ENCODE measurements around the gene ZGPAT. TPM values are rescaled to one million over a fixed set of nuclear protein-coding genes. Genes with fewer than 3 reads are reported as not detected.

Gene ZGPAT
- total RNA-seq, 2 donors from 2014 or later, result 28.8 to 29.5 TPM

DNA sequence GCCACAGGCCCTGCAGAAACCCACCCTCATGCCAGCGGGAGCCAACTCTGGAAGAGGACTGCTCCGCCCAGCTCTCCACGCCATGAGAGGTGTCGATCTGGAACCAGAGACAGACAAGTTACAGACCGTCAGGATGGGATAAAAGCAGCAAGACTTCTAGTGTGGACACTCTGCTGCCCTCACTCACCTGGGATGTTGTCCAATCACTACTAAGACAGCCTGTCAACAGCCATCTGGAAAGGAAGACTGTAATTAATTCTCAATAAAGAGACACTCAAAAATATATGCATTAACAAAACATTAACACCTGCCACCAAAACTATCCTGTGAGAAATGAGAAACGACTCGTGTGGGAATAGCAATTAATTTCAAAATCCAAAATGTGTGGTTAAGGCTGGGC lies 60.0 kb downstream of the ZGPAT start:
- no peak for TF ChIP-seq CTCF (conservative IDR thresholded peaks at IDR 0.05)
- Mint-ChIP-seq H3K36me3 (ENCODE audit: low read depth) (peaks cover 40% of the 10 kb centered on the region), H3K27me3 (ENCODE audit: insufficient read depth) (no peaks in the 10 kb centered on the region), H3K9me3 (no peaks in the 10 kb centered on the region), H3K4me1 (no peaks in the 10 kb centered on the region), H3K27ac (no peak overlapping the region), H3K4me3 (no peak overlapping the region)
- no peak for DNase-seq
- no peak overlapping the region for H3K9ac ChIP-seq (ENCODE audit: extremely low read depth, low read length, poor library complexity, severe bottlenecking)
- no peaks in the 10 kb centered on the region for H3K27me3 ChIP-seq (ENCODE audit: control insufficient read depth, insufficient read depth, low read length, poor library complexity, severe bottlenecking)
- WGBS, 2 experiments (ENCODE audit: insufficient coverage in 1 of 2, insufficient read length in 1 of 2), result 95 to 100% methylated on average over 1 to 7 of the region's 7 CpGs
- H3K4me3 ChIP-seq (ENCODE audit: low read length), result no peak overlapping the region
- H3K36me3 ChIP-seq (ENCODE audit: control insufficient read depth, insufficient read depth, low read length), result peaks cover 13% of the 10 kb centered on the region
- no peak overlapping the region for H3K27ac ChIP-seq (ENCODE audit: low read depth, low read length)
- H3K4me1 ChIP-seq (ENCODE audit: control insufficient read depth, insufficient read depth, low read length), result no peaks in the 10 kb centered on the region
- H3K9me3 ChIP-seq (ENCODE audit: control insufficient read depth, low read length), result no peaks in the 10 kb centered on the region

DNA sequence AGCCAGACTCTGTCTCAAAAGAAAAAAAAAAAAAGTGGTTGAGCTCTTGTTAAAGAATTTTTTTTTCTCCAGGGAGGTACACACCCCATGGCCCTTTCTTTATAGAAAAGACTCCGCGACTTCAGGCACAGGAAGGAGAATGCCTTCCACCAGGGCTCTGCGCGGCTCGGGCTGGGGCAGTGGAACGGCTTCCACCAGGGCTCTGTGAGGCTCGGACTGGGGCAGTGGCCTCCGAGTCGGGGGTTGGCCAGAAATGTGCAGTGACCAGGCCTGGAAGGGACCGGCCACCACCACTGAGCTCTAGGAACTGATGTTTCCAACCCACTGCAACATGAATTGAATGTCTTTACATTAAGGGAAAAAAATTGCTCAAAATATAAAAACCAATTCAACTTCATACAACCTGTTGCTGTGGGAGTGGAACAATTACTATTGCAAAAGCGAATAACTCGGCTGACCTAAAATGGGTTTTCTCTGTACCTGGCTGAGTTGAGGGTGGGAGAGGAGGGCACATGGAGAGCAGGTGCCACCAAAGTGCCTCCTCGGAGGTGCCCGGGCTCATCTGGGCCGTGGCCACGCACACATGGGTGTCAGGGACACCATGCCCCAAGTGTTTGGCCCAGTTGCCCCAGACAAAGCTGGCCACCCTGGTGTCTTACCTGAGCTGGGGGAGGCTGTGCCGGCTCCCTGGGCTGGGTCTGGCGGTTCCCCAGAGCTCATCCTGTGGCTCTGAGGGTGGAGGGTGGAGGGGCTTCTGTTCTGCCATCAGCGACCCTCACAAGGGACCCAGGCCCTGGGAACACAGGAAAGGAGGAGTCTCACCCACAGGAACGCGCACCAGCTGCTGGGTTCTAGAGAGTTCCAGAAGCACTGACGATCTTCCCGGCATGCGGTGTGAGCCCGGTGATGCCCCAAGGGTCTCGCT lies 61.0 kb downstream of the ZGPAT start:
- Histone ChIP-seq H3K4me3 (ENCODE audit: low read length) (no peak overlapping the region), H3K9ac (ENCODE audit: extremely low read depth, low read length, poor library complexity, severe bottlenecking) (no peak overlapping the region), H3K4me1 (ENCODE audit: control insufficient read depth, insufficient read depth, low read length) (no peaks in the 10 kb centered on the region), H3K36me3 (ENCODE audit: control insufficient read depth, insufficient read depth, low read length) (peaks cover 8% of the 10 kb centered on the region), H3K9me3 (ENCODE audit: control insufficient read depth, low read length) (no peaks in the 10 kb centered on the region), H3K27ac (ENCODE audit: low read depth, low read length) (no peak overlapping the region), H3K27me3 (ENCODE audit: control insufficient read depth, insufficient read depth, low read length, poor library complexity, severe bottlenecking) (no peaks in the 10 kb centered on the region)
- H3K27ac Mint-ChIP-seq, result no peak overlapping the region
- H3K4me1 Mint-ChIP-seq, result no peaks in the 10 kb centered on the region
- no peak overlapping the region for H3K4me3 Mint-ChIP-seq
- no peaks in the 10 kb centered on the region for H3K27me3 Mint-ChIP-seq (ENCODE audit: insufficient read depth)
- no peak for DNase-seq
- TF ChIP-seq CTCF (conservative IDR thresholded peaks at IDR 0.05), result no peak
- H3K36me3 Mint-ChIP-seq (ENCODE audit: low read depth), result peaks cover 31% of the 10 kb centered on the region
- no peaks in the 10 kb centered on the region for H3K9me3 Mint-ChIP-seq
- 96% methylated on average over 10 to 26 of the region's 26 CpGs for WGBS, 2 experiments (ENCODE audit: insufficient coverage in 1 of 2, insufficient read length in 1 of 2)

- Histone ChIP-seq H3K4me3 (ENCODE audit: low read length) (no peak overlapping the region), H3K9ac (ENCODE audit: extremely low read depth, low read length, poor library complexity, severe bottlenecking) (no peak overlapping the region), H3K9me3 (ENCODE audit: control insufficient read depth, low read length) (no peaks in the 10 kb centered on the region), H3K27me3 (ENCODE audit: control insufficient read depth, insufficient read depth, low read length, poor library complexity, severe bottlenecking) (no peaks in the 10 kb centered on the region), H3K36me3 (ENCODE audit: control insufficient read depth, insufficient read depth, low read length) (peaks cover 8% of the 10 kb centered on the region), H3K27ac (ENCODE audit: low read depth, low read length) (no peak overlapping the region), H3K4me1 (ENCODE audit: control insufficient read depth, insufficient read depth, low read length) (no peaks in the 10 kb centered on the region)
- 96% methylated on average over 28 to 31 of the region's 31 CpGs for WGBS, 2 experiments (ENCODE audit: insufficient coverage in 1 of 2, insufficient read length in 1 of 2)
- Mint-ChIP-seq H3K4me1 (no peaks in the 10 kb centered on the region), H3K27ac (no peak overlapping the region), H3K4me3 (no peak overlapping the region), H3K36me3 (ENCODE audit: low read depth) (peaks cover 33% of the 10 kb centered on the region), H3K9me3 (no peaks in the 10 kb centered on the region), H3K27me3 (ENCODE audit: insufficient read depth) (no peaks in the 10 kb centered on the region)
- TF ChIP-seq CTCF (conservative IDR thresholded peaks at IDR 0.05), result no peak
- no peak for DNase-seq
Measured at GRCh38 chr20:63769891-63770474, 62.1 kb downstream of the ZGPAT start.
